HepG2 (cell line): Measurements from ENCODE around the gene ATG9A. TPM values are rescaled to one million over a fixed set of nuclear protein-coding genes. Genes with fewer than 3 reads are reported as not detected.

ENCODE experiments used
- CREM ChIP-seq, 2 experiments: sonication (generic) in 1 of 2; formaldehyde crosslinking in 1 of 2; IDR thresholded peaks; 2 replicates each; pipeline versions ENCODE4 v1.4.0 to v1.6.1; 2016 to 2020; ENCODE audit warnings: antibody characterized with exemption in 1 of 2, mild to moderate bottlenecking in 1 of 2, missing genetic modification reagents in 1 of 2
- FOXA3 ChIP-seq: IDR thresholded peaks from 2 replicates; pipeline ENCODE4 v1.6.1; 2016; ENCODE audit warnings: missing genetic modification reagents, missing compliant biosample characterization
- NFYC ChIP-seq: IDR thresholded peaks from 2 replicates; pipeline ENCODE4 v1.6.1; 2016; ENCODE audit warnings: missing genetic modification reagents, missing compliant biosample characterization
- PAF1 ChIP-seq: IDR thresholded peaks from 2 replicates; pipeline ENCODE4 v1.6.1; 2016; ENCODE audit warnings: missing genetic modification reagents, missing compliant biosample characterization
- PAXIP1 ChIP-seq: sonication (generic); formaldehyde crosslinking; conservative IDR thresholded peaks from 2 replicates; pipeline ENCODE4 v1.4.0; 2020; ENCODE audit warnings: mild to moderate bottlenecking, missing genetic modification reagents, moderate library complexity
- PHF8 ChIP-seq: sonication (generic); formaldehyde crosslinking; IDR thresholded peaks from 2 replicates; pipeline ENCODE4 v1.5.0; 2020; ENCODE audit warnings: missing genetic modification reagents
- SALL1 ChIP-seq: sonication (generic); formaldehyde crosslinking; IDR thresholded peaks from 2 replicates; pipeline ENCODE4 v1.8.0; 2022; ENCODE audit warnings: mild to moderate bottlenecking, missing genetic modification reagents
- SIX4 ChIP-seq: sonication (generic); formaldehyde crosslinking; IDR thresholded peaks from 2 replicates; pipeline ENCODE4 v1.4.0; 2020; ENCODE audit warnings: missing genetic modification reagents
- TCF12 ChIP-seq, 2 experiments: fragments of 450-650 bp in 1 of 2; sonication (generic) in 1 of 2; formaldehyde crosslinking in 1 of 2; IDR thresholded peaks; 2 replicates each; pipeline versions ENCODE4 v1.6.1 to v1.8.0; 2017 to 2022; ENCODE audit warnings: antibody characterized with exemption in 1 of 2, mild to moderate bottlenecking in 1 of 2, missing genetic modification reagents in 1 of 2, moderate library complexity in 1 of 2
- TEAD3 ChIP-seq: optimal IDR thresholded peaks from 2 replicates; pipeline ENCODE3; 2016; ENCODE audit warnings: borderline replicate concordance
- THAP11 ChIP-seq: IDR thresholded peaks from 2 replicates; pipeline ENCODE4 v1.6.1; 2016; ENCODE audit warnings: missing biosample characterization, missing genetic modification reagents
- ZBTB25 ChIP-seq: IDR thresholded peaks from 2 replicates; pipeline ENCODE4 v1.6.1; 2018; ENCODE audit warnings: missing genetic modification reagents
- ZBTB44 ChIP-seq: sonication (generic); formaldehyde crosslinking; IDR thresholded peaks from 2 replicates; pipeline ENCODE4 v1.4.0; 2020; ENCODE audit warnings: missing genetic modification reagents
- ZFP1 ChIP-seq: IDR thresholded peaks from 2 replicates; pipeline ENCODE4 v1.6.1; 2016
- ZFX ChIP-seq: sonication (generic); formaldehyde crosslinking; IDR thresholded peaks from 2 replicates; pipeline ENCODE4 v1.4.0; 2020; ENCODE audit warnings: mild to moderate bottlenecking, low read depth, missing genetic modification reagents, moderate library complexity
- ZNF17 ChIP-seq: sonication (generic); formaldehyde crosslinking; IDR thresholded peaks from 2 replicates; pipeline ENCODE4 v1.5.0; 2020; ENCODE audit warnings: mild to moderate bottlenecking, missing genetic modification reagents
- ZNF607 ChIP-seq: sonication (generic); formaldehyde crosslinking; IDR thresholded peaks from 2 replicates; pipeline ENCODE4 v1.5.1; 2020; ENCODE audit warnings: missing genetic modification reagents, mild to moderate bottlenecking, borderline replicate concordance
- ZNF720 ChIP-seq: sonication (generic); formaldehyde crosslinking; IDR thresholded peaks from 2 replicates; pipeline ENCODE4 v1.4.0; 2020; ENCODE audit warnings: missing genetic modification reagents
- ZNF768 ChIP-seq: sonication (generic); formaldehyde crosslinking; IDR thresholded peaks from 2 replicates; pipeline ENCODE4 v1.4.0; 2020; ENCODE audit warnings: missing genetic modification reagents
- ZNF775 ChIP-seq: sonication (generic); formaldehyde crosslinking; IDR thresholded peaks from 2 replicates; pipeline ENCODE4 v1.4.0; 2020; ENCODE audit warnings: missing genetic modification reagents, mild to moderate bottlenecking, moderate library complexity, borderline replicate concordance
- ZSCAN22 ChIP-seq: sonication (generic); formaldehyde crosslinking; IDR thresholded peaks from 2 replicates; pipeline ENCODE4 v1.4.0; 2020; ENCODE audit warnings: mild to moderate bottlenecking, missing genetic modification reagents
- polyA plus RNA-seq, 8 experiments: library from polyadenylated mRNA; depleted of rRNA in 3 of 8; stranded (reverse) in 7 of 8; unstranded in 1 of 8; fragments of >200 nt; fragmentation: Illumina TruSeq in 4 of 8; extraction: Trizol in 4 of 8; gene quantifications; 2 replicates each; pipeline versions ENCODE4 v1.2.1 to v1.2.3, GENCODE V29; 2011 to 2016; ENCODE audit warnings: low read depth in 4 of 8, missing spikeins in 1 of 8, mixed read lengths in 1 of 8; ENCODE audit not compliant: insufficient read depth in 1 of 8
- total RNA-seq, 5 experiments: library from RNA; depleted of rRNA; stranded (reverse); fragments of >200 nt; fragmentation: Illumina TruSeq; extraction: Trizol; gene quantifications; 2 replicates each; pipeline ENCODE4 v1.2.3, GENCODE V29; 2016; ENCODE audit warnings: low read depth in 1 of 5

ATG9A gene
- total and polyA plus RNA-seq, 2 of the 13 experiments (the other 11 are each of a cell fraction or from before 2014, with no cell fraction given), result 35.0 to 131 TPM

- TF ChIP-seq ZNF720 (CRISPR knock-in tag) (no peak), SALL1 (CRISPR knock-in tag) (peak; percentile 76; the same call in 1 of the 2 replicates), ZNF768 (0 out of 2 replicates have a peak, but pooled peaks have one; percentile 44), THAP11 (CRISPR knock-in tag) (peak; percentile 67), ZNF17 (CRISPR knock-in tag) (no peak), TEAD3 (CRISPR knock-in tag) (peak; percentile 88), PAF1 (CRISPR knock-in tag) (no peak), NFYC (CRISPR knock-in tag) (peak; percentile 56), FOXA3 (peak; percentile 40; the same call in 1 of the 2 replicates), ZSCAN22 (CRISPR knock-in tag) (0 out of 2 replicates have a peak, but pooled peaks have one; percentile 33), ZFP1 (CRISPR knock-in tag) (peak; percentile 47; the same call in 1 of the 2 replicates), ZFX (CRISPR knock-in tag) (peak; percentile 45; the same call in 1 of the 2 replicates), ZNF607 (CRISPR knock-in tag) (0 out of 2 replicates have a peak, but pooled peaks have one; percentile 34), PAXIP1 (CRISPR knock-in tag) (peak; percentile 23; the same call in 1 of the 2 replicates), TCF12 (IDR thresholded peaks at IDR 0.05) (no peak), TCF12 (CRISPR knock-in tag; IDR thresholded peaks at IDR 0.05) (no peak), ZBTB25 (CRISPR knock-in tag) (0 out of 2 replicates have a peak, but pooled peaks have one; percentile 47), ZBTB44 (CRISPR knock-in tag) (0 out of 2 replicates have a peak, but pooled peaks have one; percentile 31), CREM (IDR thresholded peaks at IDR 0.05) (peak; percentile 19; the same call in 1 of the 2 replicates), CREM (CRISPR knock-in tag; IDR thresholded peaks at IDR 0.05) (no peak), ZNF775 (CRISPR knock-in tag) (0 out of 2 replicates have a peak, but pooled peaks have one; percentile 61), PHF8 (CRISPR knock-in tag) (peak; percentile 30; the same call in 1 of the 2 replicates), SIX4 (CRISPR knock-in tag) (no peak)
Measured at GRCh38 chr2:219277703-219278654, 48.5 kb upstream of the ATG9A start (continued).
